MM.1S (cell line): ENCODE results near the gene NTM.

ENCODE experiments used
- CTCF ChIP-seq: fragments of 300-600 bp; sonication (generic); IDR thresholded peaks from 2 replicates; pipeline ENCODE4 v1.5.1; 2016; ENCODE audit warnings: antibody characterized with exemption, low read length, mixed read lengths
- EZH2 ChIP-seq: fragments of 300-600 bp; sonication (generic); optimal IDR thresholded peaks from 2 replicates; pipeline ENCODE3; 2017; ENCODE audit warnings: low read depth, mild to moderate bottlenecking, antibody characterized with exemption, low read length, mixed read lengths

- no peak for TF ChIP-seq EZH2
- no peak for TF ChIP-seq CTCF
Observed at GRCh38 chr11:131474947-131475346, 104.5 kb downstream of the NTM start.
